Upper lobe of left lung (tissue), 6 donors: Measurements from ENCODE around the gene ARF5. TPM values are rescaled to one million over a fixed set of nuclear protein-coding genes. Genes with fewer than 3 reads are reported as not detected.
A peak's percentile ranks its signal among the peaks of the same experiment; 100 is the strongest.

Experiments used
- ATAC-seq, 2 donors: fragments of 200-7000 bp; cut with Tn5 transposase; one replicate each; pipeline ENCODE4 v1.9.1; 2022; ENCODE audit warnings: mild to moderate bottlenecking in 2 of 2, moderate library complexity in 2 of 2; ENCODE audit not compliant: low FRiP score in 2 of 2
- DNase-seq, 2 donors: peaks; one replicate each; pipeline ENCODE4 v3.0.0-alpha.2; 2019 to 2020
- H3K27ac ChIP-seq, 4 donors: fragments of 200-600 bp; sonication (generic); one replicate each; pipeline ENCODE4 v1.5.1; 2016 to 2019
- H3K27me3 ChIP-seq, 4 donors: fragments of 200-600 bp; sonication (generic); one replicate each; pipeline ENCODE4 v1.5.1; 2017 to 2019
- H3K36me3 ChIP-seq, 4 donors: fragments of 200-600 bp; sonication (generic); one replicate each; pipeline ENCODE4 v1.5.1; 2016 to 2019
- H3K4me1 ChIP-seq, 4 donors: fragments of 200-600 bp; sonication (generic); one replicate each; pipeline ENCODE4 v1.5.1; 2018 to 2019
- H3K4me3 ChIP-seq, 4 donors: fragments of 200-600 bp; sonication (generic); one replicate each; pipeline ENCODE4 v1.5.1; 2017 to 2019; ENCODE audit warnings: mild to moderate bottlenecking in 2 of 4, moderate library complexity in 1 of 4
- H3K9me3 ChIP-seq, 4 donors: fragments of 200-600 bp; sonication (generic); one replicate each; pipeline ENCODE4 v1.5.1; 2018 to 2019
- CTCF ChIP-seq, 6 experiments: fragments of 450-650 bp in 4 of 6; fragments of 200-600 bp in 2 of 6; sonication (generic) in 2 of 6; IDR thresholded peaks; one replicate each; pipeline ENCODE4 v1.5.1; 2016 to 2019; ENCODE audit warnings: antibody characterized with exemption in 6 of 6
- EP300 ChIP-seq, 4 donors: sonication (generic); formaldehyde crosslinking; IDR thresholded peaks; one replicate each; pipeline ENCODE4 v1.5.1; 2017; ENCODE audit warnings: antibody characterized with exemption in 4 of 4, control low read depth in 2 of 4
- POLR2A ChIP-seq, 4 donors: fragments of 450-650 bp; IDR thresholded peaks; one replicate each; pipeline ENCODE4 v1.5.1; 2016 to 2017; ENCODE audit warnings: antibody characterized with exemption in 4 of 4, mild to moderate bottlenecking in 2 of 4
- POLR2AphosphoS5 ChIP-seq, 2 donors: sonication (generic); formaldehyde crosslinking; IDR thresholded peaks; one replicate each; pipeline ENCODE4 v1.5.1; 2017; ENCODE audit warnings: antibody characterized with exemption in 2 of 2
- WGBS, 2 donors: methylation state at CpG; one replicate each; pipeline ENCODE4 v1.1.5; 2017 to 2018; 5-methylcytosine and 5-hydroxymethylcytosine counted together
- total RNA-seq, 6 donors: library from RNA; depleted of rRNA in 4 of 6; stranded (reverse); fragments of >200 nt in 4 of 6; gene quantifications; one replicate each; pipeline versions ENCODE4 v1.1.0 to v1.2.1, GENCODE V29; 2016 to 2021
- donor health status: DM: no; HTN: no; CAD: no; lungs with moderate emphysema.
- donor health status: DM: no; HTN: yes; CAD: no; lungs with severe emphysema.

ARF5 gene
- total RNA-seq, 6 donors from 2014 or later = 43.0 to 177 (median 106) TPM

DNA sequence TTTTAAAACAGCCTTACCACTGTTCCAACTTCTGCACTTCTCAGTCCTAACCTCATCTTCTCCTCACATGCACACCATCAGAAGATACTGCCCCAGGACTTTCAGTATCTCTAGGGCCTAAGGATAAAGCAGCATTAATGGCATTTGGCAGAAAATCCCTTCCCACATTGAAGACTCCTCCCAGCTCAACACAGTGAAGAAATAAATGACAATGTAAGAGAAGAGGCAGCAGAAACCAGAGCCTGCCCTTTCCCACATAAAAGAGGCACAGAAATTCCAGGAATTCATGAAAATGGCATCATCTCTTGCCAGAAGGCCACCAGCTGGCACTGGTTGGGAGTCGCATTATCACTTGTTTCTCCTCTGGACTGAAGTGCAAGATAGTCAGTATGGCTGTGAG, 6.5 kb upstream of the ARF5 start:
- DNase-seq = no peak

DNA sequence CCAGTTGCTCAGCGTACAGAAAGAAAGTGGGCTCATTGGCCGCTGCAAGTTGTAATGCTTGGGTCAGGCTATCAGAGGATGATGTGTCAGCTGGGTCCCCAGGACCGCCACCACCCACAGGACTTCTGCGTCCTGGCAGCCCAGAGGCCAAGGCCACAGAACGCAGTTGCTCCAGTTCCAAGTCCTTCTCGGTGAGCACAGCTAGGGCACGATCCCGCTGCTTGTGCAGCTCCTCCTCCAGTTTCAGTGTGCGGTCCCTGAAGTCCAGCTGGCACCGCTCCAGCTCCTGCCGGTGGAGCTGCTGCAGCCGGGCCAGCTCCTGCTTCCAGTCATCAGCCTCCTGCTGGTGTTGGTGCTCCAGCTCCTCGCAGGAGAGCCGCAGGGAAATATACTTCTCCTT, 5.8 kb upstream of the ARF5 start:
- no peak overlapping the region for H3K27ac ChIP-seq
- H3K9me3 ChIP-seq = no peaks in the 10 kb centered on the region
- no peaks in the 10 kb centered on the region for H3K27me3 ChIP-seq
- TF ChIP-seq POLR2AphosphoS5 (IDR thresholded peaks at IDR 0.05) (no peak), EP300 (IDR thresholded peaks at IDR 0.05) (no peak)
- peaks cover 32 to 54% (median 35%) of the 10 kb centered on the region in 4 donors for H3K4me1 ChIP-seq
- H3K36me3 ChIP-seq = peaks cover 6 to 32% (median 22%) of the 10 kb centered on the region in 4 donors
- 98 to 100% methylated on average over 4 to 14 of the region's 14 CpGs for WGBS, 2 donors
- ATAC-seq (no peak), DNase-seq (peak in 1 of 2 donors; percentile 45)
- no peak overlapping the region for H3K4me3 ChIP-seq

More for the DNA sequence above, 6.5 kb upstream of the ARF5 start:
- Histone ChIP-seq H3K9me3 (no peaks in the 10 kb centered on the region), H3K27me3 (no peaks in the 10 kb centered on the region), H3K4me1 (peaks cover 32 to 51% (median 35%) of the 10 kb centered on the region in 4 donors), H3K4me3 (no peak overlapping the region), H3K36me3 (peaks cover 6 to 32% (median 22%) of the 10 kb centered on the region in 4 donors), H3K27ac (no peak overlapping the region)
- ATAC-seq = no peak
- TF ChIP-seq EP300 (IDR thresholded peaks at IDR 0.05) (no peak), POLR2A (IDR thresholded peaks at IDR 0.05) (no peak), POLR2AphosphoS5 (IDR thresholded peaks at IDR 0.05) (no peak), CTCF (IDR thresholded peaks at IDR 0.05) (no peak)
- WGBS, 2 donors = 87 to 92% methylated on average over 1 of the region's 1 CpG

DNA sequence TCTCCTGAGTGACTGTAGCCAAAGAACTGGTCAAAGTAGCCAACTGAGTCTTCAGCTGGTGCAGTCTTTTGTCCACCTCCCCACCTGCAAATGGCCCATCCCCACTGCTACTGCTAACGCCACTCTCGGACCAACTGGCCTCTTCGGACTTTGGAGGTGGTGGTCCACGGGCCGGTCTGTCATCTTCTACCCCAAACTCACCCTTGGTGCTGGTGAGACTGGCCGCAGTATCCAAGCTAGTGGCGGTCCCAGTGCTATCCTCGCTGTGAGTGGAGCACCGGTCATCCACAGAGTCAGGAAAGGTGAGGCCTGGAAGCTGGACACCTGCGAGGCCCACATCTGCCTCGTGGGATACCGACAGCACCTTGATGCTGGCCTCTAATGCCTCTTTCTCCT, 3.6 kb upstream of the ARF5 start:
- no peak for DNase-seq
- Histone ChIP-seq H3K4me1 (peaks cover 42 to 70% (median 49%) of the 10 kb centered on the region in 4 donors), H3K9me3 (no peaks in the 10 kb centered on the region), H3K27me3 (no peaks in the 10 kb centered on the region), H3K27ac (peak overlapping the region; percentile 85 to 93 (median 92)), H3K4me3 (peak overlapping the region; percentile 63 to 92 (median 86)), H3K36me3 (peaks cover 6 to 24% (median 22%) of the 10 kb centered on the region in 4 donors)
- 36 to 53% methylated on average over 5 to 12 of the region's 12 CpGs for WGBS, 2 donors
- no peak for TF ChIP-seq CTCF (IDR thresholded peaks at IDR 0.05)
- no peak for TF ChIP-seq EP300 (IDR thresholded peaks at IDR 0.05)
- no peak for TF ChIP-seq POLR2A (IDR thresholded peaks at IDR 0.05)
- ATAC-seq = no peak

DNA sequence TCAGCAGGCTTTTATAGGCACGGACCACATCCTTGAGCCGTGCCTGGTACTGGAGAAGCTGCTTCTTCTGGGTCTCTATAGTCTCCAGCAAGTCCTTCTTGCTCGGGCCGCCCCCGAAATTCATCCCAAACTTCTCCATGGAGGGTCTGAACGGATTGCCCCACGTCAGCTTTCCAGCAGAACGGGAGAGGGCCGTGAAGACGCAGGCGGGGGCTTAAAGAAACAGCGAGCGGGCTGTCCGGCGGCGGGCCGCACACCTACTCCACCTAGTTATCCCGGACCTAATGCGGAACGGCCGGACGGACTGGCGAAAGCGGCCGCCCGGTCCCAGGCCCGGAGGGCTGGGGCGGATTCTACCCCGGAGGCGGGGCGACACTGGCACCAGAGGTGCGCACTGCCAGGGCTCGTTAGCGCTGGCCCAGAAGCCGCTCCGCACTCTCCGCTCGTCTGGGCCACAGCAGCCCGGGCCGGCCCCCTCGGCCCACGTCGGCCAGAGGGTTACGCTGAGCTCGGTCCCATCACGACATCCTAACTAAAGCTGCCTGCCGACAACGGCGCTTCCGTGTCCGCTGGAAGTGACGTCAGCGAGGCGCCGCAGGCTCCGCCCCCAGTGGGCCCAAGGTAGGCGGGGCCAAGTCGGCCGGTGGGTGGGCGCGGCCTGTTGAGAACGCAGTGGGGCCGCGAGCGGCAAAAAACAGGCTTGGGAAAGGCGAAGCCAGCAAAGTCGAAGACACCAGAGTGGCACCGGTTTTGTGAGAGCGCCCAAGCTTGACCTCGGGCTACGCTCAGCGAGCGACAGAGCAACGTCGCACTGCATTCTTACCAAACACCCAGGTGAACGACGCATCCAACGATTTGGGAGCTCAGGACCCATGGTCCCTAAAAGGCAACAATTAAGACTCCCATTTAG, 2.9 kb upstream of the ARF5 start, which contains the start of gene GCC1:
GCC1 (minus strand) TSS at position 553 of the 910 bp plus-strand sequence; CDS start at position 139, 414 bp downstream.
- Histone ChIP-seq H3K27me3 (no peaks in the 10 kb centered on the region), H3K4me1 (peaks cover 46 to 75% (median 51%) of the 10 kb centered on the region in 4 donors), H3K4me3 (peak within 1 kb of the TSS; percentile 63 to 92 (median 86)), H3K36me3 (peaks cover 6 to 30% (median 22%) of the 10 kb centered on the region in 4 donors), H3K9me3 (no peaks in the 10 kb centered on the region), H3K27ac (peak within 1 kb of the TSS; percentile 85 to 93 (median 92))
- ATAC-seq (peak; percentile 94 to 95), DNase-seq (peak; percentile 94 to 99)
- TF ChIP-seq POLR2AphosphoS5 (IDR thresholded peaks at IDR 0.05) (peak; percentile 94 to 95), POLR2A (IDR thresholded peaks at IDR 0.05) (peak in 3 of 4 donors; percentile 81 to 94 (median 93)), CTCF (IDR thresholded peaks at IDR 0.05) (no peak), EP300 (IDR thresholded peaks at IDR 0.05) (no peak)
- 4 to 7% methylated on average over 33 to 66 of the region's 78 CpGs for WGBS, 2 donors

DNA sequence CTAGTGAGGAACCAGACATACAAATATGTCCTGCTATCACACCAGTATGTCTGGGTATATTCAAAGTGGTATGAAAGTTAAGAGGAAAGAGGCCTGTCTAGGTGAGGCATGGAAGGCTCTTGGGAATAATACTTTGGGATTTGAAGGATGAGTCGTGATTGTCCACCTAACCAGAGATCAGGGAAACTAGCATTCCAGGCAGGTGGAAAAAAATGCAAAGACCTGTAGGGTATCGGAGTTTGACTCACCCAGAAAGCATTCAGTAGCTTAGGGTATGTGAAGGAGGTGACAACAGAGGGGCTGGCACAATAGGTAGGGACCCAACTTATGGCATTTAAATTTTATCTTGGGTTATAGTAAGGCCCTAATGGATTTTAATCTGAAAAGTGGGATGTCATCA, 1.9 kb upstream of the ARF5 start:
- ATAC-seq = no peak
- Histone ChIP-seq H3K4me3 (no peak overlapping the region), H3K9me3 (no peaks in the 10 kb centered on the region), H3K27me3 (no peaks in the 10 kb centered on the region), H3K27ac (no peak overlapping the region), H3K4me1 (peaks cover 41 to 67% (median 51%) of the 10 kb centered on the region in 4 donors), H3K36me3 (peaks cover 9 to 34% (median 28%) of the 10 kb centered on the region in 4 donors)
- TF ChIP-seq POLR2AphosphoS5 (IDR thresholded peaks at IDR 0.05) = no peak
- TF ChIP-seq CTCF (IDR thresholded peaks at IDR 0.05) = no peak
- no peak for TF ChIP-seq POLR2A (IDR thresholded peaks at IDR 0.05)
- no peak for TF ChIP-seq EP300 (IDR thresholded peaks at IDR 0.05)
- 98% methylated on average over 2 of the region's 2 CpGs for WGBS, 2 donors
- DNase-seq = no peak
